ENCODE data around the gene TJP3. TPM values are rescaled to one million over a fixed set of nuclear protein-coding genes. Genes with fewer than 3 reads are reported as not detected.

Gene TJP3
- total RNA-seq, 2 donors from 2014 or later: 1.1 TPM; not detected in 1

GRCh38 chr19:3785938-3786824, 78.0 kb downstream of the TJP3 start, which contains the start of gene MATK:
Gene MATK (minus strand): TSS chr19:3786381. CDS start chr19:3785135, 1,246 bp downstream.
- DNase-seq (ENCODE audit: low spot score): no peak
- Histone ChIP-seq H3K36me3 (no peaks in the 10 kb centered on the region), H3K4me1 (peaks cover 0 to 9% of the 10 kb centered on the region in 2 donors), H3K9me3 (peaks cover 14 to 25% of the 10 kb centered on the region in 2 donors), H3K27ac (no peak within 1 kb of the TSS), H3K27me3 (peaks cover 0 to 7% of the 10 kb centered on the region in 2 donors), H3K4me3 (peak within 1 kb of the TSS; percentile 23 to 39)
- no peak for TF ChIP-seq CTCF (IDR thresholded peaks at IDR 0.05)

GRCh38 chr19:3788996-3789778, 81.0 kb downstream of the TJP3 start:
- DNase-seq (ENCODE audit: low spot score): no peak
- H3K27me3 ChIP-seq: peaks cover 0 to 4% of the 10 kb centered on the region in 2 donors

GRCh38 chr19:3790209-3790734, 82.1 kb downstream of the TJP3 start:
- no peak for DNase-seq (ENCODE audit: low spot score)
- no peak for TF ChIP-seq CTCF (IDR thresholded peaks at IDR 0.05)
- Histone ChIP-seq H3K4me3 (no peak overlapping the region), H3K36me3 (no peaks in the 10 kb centered on the region), H3K9me3 (peaks cover 0 to 8% of the 10 kb centered on the region in 2 donors), H3K27ac (no peak overlapping the region), H3K4me1 (peaks cover 0 to 8% of the 10 kb centered on the region in 2 donors), H3K27me3 (no peaks in the 10 kb centered on the region)

More at GRCh38 chr19:3788996-3789778, 81.0 kb downstream of the TJP3 start:
- Histone ChIP-seq H3K36me3 (no peaks in the 10 kb centered on the region), H3K9me3 (peaks cover 0 to 8% of the 10 kb centered on the region in 2 donors), H3K4me1 (peaks cover 0 to 9% of the 10 kb centered on the region in 2 donors), H3K27ac (no peak overlapping the region), H3K4me3 (no peak overlapping the region)
- no peak for TF ChIP-seq CTCF (IDR thresholded peaks at IDR 0.05)

DNA sequence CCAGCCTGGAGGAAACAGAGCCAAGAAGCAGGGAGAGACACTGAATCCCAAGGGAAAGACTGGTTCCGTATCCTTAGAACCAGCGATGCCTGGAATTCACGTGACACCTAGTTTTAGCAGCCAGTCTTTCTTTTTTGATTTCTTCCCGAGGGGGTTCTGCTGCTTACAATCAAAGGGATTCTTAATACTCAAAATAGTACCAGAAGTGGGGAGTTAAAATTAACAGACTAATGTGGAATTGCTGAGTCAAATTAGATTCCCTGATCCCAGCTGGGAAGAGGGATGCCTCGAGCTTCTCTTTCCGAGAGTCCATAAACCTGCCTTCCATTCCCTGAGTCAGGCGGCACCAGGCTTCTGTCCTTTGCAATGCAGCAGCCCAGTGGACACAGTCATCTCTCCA, 82.8 kb downstream of the TJP3 start:
- Histone ChIP-seq H3K36me3 (no peaks in the 10 kb centered on the region), H3K9me3 (peaks cover 0 to 10% of the 10 kb centered on the region in 2 donors), H3K4me1 (peaks cover 0 to 2% of the 10 kb centered on the region in 2 donors), H3K4me3 (no peak overlapping the region), H3K27ac (no peak overlapping the region), H3K27me3 (no peaks in the 10 kb centered on the region)
- DNase-seq (ENCODE audit: low spot score): no peak
- no peak for TF ChIP-seq CTCF (IDR thresholded peaks at IDR 0.05)

- no peak for TF ChIP-seq CTCF (IDR thresholded peaks at IDR 0.05)
- H3K9me3 ChIP-seq: peaks cover 0 to 21% of the 10 kb centered on the region in 2 donors
Observed at GRCh38 chr19:3792114-3792513, 83.9 kb downstream of the TJP3 start.

More at GRCh38 chr19:3792114-3792513, 83.9 kb downstream of the TJP3 start:
- Histone ChIP-seq H3K27ac (no peak overlapping the region), H3K4me3 (no peak overlapping the region), H3K36me3 (no peaks in the 10 kb centered on the region), H3K27me3 (no peaks in the 10 kb centered on the region), H3K4me1 (no peaks in the 10 kb centered on the region)
- DNase-seq (ENCODE audit: low spot score): no peak

Data from right atrium auricular region (tissue), 2 donors.